Endometrium (tissue), 2 donors: ENCODE measurements around the gene ODAPH.
"Not testable (repeated sequence)": the region's sequence is repeated elsewhere in the genome, so short reads cannot be mapped to it uniquely, and the experiment has no call there.

Experiments used
- FAIRE-seq: peaks from 2 replicates; lab custom pipeline; 2012; peaks lifted over from hg19 to GRCh38; lab: Jason Lieb, UNC
- donor health status: control.
- donor health status: control.

ODAPH gene, protein sequence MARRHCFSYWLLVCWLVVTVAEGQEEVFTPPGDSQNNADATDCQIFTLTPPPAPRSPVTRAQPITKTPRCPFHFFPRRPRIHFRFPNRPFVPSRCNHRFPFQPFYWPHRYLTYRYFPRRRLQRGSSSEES

DNA sequence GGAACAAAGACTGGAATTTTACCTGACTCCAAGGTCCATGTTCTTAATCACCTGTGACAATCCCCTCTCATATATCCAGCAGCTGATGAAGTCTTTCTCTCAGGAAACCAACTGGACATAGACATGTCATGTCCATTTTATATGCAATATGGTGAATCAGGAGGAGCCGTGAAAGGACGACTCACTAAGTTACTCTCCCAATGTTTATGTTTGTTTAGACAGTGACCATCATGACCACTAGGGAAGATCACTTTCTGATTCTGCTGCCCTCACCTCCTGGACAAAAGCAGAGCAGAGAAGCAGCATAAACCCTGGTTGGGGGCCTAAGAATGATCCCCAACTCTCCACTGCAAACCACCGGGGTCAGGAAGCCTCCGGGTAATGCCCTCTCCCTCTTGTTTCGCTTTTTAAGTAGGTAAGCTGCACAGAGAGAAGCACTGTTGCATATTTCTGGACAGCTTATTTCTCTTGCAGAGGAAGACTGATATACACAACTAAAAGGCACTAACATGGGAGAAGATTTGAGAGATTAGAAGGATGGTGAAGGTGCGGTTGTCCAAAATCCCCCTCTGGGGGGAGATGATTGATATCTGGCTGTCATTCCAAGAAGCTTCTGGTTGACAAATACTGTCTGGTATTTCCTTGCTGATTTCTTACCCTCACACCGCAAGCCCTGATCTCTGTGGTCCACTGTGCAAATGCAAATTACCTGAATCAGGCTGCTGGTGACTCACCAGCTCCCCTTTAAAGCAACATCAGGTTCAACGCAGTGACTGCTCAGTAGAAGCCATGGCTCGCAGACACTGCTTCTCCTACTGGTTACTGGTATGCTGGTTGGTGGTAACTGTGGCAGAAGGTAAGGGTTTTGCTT, at the start of gene ODAPH:
ODAPH (plus strand) TSS at position 773 of the 871 bp plus-strand sequence; CDS start at position 790, 17 bp downstream.
- no peak for FAIRE-seq

DNA sequence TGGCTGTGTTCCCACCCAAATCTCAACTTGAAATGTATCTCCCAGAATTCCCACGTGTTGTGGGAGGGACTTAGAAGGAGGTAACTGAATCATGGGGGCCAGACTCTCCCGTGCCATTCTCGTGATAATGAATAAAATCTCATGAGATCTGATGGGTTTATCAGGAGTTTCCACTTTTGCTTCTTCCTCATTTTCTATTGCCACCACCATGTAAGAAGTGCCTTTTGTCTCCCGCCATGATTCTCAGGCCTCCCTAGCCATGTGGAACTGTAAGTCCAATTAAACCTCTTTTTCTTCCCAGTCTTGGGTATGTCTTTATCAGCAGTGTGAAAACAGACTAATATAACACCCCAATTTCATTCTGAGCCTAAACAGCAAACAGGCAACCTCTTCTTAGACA, 46.3 kb upstream of the ODAPH start:
- FAIRE-seq: not testable (repeated sequence)

DNA sequence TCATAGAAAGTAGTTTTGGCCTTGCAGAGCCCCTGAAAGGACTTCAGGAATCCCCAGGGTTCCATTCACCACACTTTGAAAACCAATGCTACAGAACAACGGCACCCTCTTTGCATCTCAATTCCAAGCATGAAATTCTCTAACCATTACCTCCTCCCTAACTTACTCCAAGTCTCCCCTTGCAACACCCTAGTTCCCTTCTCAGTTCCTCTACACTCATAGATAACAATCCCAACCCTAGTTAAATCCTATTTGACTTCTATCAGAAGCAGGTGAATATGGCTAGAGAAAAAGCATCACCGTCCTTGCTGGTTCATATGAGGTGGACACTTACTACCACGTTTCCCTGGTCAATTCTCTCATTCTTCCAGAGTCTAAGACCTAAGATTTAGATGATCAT, 44.0 kb upstream of the ODAPH start:
- FAIRE-seq: no peak

DNA sequence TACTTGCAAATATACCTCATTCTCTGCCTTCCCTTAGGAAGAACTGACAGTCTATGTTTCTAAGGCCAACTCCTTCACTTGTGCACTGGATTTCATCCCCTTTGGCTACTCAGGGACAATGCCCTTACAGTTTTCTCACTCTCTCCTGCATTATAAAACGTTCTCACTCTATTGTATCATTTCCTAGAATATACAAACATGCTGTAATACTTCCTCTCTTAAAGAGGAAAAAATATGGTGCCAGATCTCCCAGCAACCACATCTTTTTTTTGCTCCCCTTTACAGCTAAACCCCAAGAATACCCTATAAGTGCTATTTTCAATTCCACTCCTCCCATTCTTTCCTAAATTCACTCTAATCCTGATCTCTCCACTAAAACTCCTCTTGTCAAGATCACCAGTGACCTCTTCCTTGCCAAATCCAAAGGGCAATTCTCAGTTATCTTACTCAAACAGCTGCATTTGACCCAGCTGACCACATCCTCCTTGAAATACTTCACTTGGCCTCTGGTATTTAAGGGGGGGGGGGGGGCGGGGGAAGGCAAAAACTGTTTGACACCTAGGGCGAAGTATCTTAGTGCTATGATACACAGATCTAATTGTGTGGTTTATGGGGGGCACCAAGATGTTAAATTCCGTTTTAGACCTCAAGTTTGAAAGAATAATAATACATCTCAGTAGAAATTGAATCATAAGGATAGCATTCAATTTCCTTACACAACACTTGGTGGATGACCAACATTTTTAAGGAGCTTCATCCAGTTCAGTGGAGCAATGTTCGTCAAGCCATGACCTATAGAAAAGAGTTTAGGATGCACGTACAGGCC, 43.3 kb upstream of the ODAPH start:
- no peak for FAIRE-seq

DNA sequence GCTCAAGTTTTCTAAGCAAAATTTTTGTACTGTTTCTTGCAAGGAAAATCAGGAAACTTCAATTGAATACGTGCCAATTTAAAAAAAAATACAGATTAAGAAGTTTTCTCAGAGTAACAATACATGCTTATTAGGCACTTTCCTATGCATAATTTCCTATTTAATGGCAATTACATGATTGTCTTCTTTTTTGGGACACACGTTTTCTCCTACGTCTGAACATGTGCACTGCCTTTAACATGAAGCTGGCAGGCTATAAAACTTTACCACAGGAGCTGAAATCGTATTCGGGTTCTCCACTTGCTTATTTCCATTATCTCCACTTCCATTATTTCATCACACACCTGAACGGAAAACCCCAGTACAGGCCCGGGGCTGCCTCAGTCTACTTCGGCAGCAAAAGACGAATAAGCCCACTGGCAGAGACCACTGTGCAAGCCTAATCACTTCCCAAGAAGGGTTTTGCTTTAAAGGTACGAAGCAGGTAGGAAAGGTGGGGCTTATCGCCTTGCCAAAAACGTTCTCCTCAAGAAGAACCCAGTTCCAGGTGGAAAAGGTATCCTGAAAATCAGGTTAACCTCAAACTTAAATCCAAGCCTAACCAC, 42.2 kb upstream of the ODAPH start:
- FAIRE-seq: no peak

DNA sequence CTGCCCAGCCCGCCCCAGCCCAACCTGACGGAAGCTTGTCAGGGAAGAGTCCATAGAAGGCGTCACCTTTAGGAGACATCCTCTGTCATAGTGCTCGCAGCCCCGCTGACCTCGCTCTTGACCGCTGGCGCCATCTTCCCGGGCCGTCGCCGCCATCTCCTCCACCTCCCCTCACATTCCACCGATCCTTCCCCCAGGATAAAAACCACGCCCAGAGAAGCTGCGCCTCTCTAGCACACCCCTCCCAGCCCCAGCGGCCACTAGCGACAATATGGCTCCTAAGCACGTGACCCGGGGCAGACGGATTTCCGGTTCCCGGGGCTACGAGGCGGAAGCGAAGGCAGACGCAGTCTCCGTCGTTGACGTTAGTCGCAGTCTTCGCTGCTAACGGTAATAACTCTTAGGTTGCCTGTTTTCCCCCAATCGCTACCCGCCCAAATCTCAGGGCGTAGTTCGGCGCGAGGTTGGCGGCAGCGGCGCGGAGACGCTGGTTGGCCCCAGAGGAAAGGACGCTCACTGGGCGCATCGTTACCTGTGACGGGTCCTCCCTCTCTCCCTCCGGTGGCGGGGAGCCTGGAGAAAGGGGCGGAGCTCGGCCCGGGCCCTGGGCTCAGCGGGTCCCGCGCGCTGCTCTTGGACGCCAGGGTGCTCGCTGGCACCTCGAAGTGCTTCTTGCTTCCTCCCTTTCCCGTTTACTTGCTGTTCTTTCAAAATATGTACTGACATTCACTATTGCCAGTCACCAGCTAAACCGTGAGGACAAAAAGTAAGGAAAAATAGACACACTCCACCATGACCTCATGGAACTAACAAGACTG, 41.5 kb upstream of the ODAPH start, which contains the start of the genes RCHY1 and THAP6:
RCHY1 (minus strand) TSS at position 273 of the 818 bp plus-strand sequence; CDS start at position 156, 117 bp downstream.
THAP6 (plus strand) TSS at position 343 of the 818 bp plus-strand sequence. CDS start 980 bp downstream, outside the sequence.
- peak; percentile 90 for FAIRE-seq

DNA sequence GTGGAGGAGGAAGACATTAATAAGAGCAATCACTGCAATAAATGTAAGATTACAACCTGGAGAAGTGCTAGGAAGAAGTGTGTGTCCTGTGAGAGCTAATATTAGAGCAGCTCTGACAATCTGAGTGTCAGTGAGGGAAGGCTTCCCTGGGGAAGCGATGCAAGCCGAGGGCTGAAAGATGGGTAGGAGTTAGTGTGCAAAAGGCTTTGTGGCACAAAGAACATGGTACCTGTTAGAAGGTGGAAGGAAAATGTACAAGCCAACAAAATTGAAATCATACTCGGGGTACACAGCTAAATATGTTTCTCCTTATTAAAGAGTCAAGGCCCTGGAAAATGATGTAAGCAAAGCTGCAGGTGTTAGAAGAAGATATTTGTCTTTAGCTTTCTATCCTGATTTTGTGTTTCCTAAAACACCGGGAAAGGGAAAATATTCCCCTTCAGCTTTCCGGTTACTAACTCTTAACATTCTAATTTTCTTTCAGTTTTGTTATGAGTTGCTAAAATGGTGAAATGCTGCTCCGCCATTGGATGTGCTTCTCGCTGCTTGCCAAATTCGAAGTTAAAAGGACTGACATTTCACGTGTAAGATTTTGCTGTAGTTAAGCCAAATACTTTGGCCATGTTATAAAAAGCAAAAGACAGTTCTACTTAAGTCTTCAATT, 40.8 kb upstream of the ODAPH start:
- FAIRE-seq: no peak

DNA sequence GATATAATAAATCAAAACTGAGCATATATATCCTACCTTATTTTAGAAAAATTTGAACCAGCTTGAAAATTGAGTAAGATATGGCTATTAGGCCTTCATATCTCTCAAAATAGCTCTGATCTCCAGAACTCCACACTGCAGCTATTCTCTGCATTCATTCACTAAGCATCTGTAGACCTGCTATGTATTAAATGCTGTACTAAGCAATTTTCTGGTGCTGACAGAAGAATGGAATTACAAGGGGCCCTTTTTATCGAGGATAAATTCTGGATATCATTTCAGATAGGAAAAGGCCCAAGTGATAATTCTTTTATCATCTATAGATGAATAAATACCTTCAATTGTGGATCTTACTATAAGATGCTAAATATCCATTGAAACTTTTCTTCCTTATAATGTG, 39.7 kb upstream of the ODAPH start:
- no peak for FAIRE-seq

DNA sequence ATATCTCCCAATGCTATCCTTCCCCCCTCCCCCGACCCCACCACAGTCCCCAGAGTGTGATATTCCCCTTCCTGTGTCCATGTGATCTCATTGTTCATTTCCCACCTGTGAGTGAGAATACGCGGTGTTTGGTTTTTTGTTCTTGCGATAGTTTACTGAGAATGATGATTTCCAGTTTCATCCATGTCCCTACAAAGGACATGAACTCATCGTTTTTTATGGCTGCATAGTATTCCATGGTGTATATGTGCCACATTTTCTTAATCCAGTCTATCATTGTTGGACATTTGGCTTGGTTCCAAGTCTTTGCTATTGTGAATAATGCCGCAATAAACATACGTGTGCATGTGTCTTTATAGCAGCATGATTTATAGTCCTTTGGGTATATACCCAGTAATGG, 36.4 kb upstream of the ODAPH start:
- FAIRE-seq: not testable (repeated sequence)

DNA sequence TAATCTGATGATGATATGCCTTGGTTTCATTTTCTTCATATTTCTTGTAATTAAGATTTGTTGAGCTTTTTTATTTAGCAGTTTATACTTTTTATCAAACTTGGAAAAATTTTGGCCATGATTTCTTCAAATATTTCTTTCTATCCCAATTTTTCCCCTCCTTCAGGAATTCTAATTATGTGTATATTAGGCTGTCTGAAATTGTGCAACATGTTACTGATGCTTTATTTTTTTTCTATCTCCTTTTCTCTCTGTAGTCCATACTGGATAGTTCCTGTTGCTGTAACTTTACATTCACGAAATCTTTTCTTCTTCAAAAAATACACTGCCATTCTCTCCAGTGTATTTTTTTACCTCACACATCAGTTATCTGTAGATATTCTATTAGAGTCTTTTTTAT, 30.8 kb upstream of the ODAPH start:
- no peak for FAIRE-seq

DNA sequence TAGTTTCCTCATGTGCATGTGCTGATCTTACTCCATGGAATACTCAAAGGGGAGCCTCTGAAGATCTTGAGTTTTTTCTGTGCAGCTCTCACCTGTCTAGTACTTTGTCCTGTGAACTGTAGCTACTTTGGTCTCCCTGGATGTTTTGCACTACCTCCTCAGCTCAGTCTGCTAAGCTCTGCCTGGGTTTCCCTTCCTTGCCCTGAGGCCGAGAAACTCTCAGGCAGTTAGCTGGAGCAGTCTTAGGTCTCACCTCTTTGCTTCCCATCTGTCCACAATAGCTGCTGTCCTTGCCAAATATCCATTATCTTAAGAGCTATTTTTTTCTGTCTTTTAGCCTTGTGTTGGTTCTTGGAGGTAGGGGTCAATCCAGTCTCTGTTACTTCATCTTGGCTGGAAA, 30.0 kb upstream of the ODAPH start:
- no peak for FAIRE-seq

DNA sequence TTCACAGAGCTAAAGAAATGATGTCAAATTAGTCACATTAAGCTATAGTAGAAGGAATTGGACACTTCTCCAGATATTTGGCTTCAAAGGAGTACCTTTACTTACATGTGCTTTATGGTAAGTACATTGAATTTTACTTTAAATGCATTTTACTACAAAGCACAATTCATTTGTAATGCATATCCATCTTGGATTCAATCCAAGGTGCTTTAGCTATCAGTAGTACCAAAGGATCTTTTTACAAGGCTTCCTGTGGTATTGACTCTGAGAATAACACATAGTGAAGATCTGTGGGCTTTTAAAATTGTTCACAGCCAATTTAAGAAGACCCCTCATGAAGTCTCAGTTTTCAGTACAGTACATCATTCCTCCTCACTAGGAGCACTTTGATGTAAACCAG, 28.4 kb upstream of the ODAPH start:
- FAIRE-seq: no peak

DNA sequence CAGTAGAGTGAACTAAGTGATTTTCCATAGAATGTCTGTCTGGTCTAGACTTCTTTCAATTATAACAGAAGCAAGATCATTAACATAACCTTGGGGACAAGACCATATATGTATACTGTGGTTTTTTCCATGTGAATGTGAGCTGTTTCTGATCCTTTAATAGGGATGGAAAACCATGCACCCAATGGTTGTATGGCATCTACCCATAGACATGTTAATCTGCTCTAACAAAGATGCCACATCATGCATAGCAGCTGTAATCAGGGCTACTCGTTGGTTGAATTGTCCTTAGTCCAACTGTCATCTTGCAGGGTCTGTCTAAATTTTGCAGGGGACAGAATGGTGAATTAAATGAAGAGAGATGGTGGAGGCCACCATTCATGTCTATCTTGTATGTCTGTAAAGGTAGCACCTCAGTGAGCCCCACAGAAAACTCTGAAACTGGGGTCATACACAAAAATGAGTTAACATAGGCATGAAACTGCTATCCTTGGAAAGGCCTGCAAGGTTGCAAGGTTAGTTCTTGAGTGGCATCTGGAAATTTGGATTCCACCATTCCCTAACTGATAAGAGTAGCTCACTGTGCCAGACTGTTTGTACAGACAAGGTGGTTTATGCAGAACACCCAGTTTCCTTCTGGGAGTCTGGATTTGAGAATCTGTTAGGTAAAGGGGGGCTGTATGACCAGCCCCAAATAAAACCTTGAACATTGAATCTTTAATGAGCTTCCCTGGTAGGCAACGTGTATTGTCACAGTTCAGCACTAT, 25.1 kb upstream of the ODAPH start:
- FAIRE-seq: no peak

DNA sequence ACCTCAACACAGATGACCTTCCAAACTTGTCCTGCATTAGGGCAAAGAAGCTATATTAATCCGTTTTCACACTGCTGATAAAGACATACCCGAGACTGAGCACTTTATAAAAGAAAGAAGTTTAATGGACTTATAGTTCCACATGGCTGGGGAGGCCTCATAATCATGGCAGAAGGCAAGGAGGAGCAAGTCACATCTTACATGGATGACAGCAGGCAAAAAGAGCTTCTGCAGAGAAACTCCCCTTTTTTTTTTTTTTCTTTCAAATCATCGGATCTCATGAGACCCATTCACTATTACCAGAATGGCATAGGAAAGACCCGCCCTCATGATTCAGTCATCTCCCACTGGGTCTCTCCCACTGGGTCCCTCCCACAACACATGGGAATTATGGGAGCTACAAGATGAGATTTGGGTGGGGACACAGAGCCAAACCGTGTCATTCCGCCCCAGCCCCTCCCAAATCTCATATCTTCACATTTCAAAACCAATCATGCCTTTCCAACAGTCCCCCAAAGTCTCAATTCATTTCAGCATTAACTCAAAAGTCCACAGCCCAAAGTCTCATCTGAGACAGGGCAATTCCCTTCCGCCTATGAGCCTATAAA, 24.2 kb upstream of the ODAPH start:
- not testable (repeated sequence) for FAIRE-seq

DNA sequence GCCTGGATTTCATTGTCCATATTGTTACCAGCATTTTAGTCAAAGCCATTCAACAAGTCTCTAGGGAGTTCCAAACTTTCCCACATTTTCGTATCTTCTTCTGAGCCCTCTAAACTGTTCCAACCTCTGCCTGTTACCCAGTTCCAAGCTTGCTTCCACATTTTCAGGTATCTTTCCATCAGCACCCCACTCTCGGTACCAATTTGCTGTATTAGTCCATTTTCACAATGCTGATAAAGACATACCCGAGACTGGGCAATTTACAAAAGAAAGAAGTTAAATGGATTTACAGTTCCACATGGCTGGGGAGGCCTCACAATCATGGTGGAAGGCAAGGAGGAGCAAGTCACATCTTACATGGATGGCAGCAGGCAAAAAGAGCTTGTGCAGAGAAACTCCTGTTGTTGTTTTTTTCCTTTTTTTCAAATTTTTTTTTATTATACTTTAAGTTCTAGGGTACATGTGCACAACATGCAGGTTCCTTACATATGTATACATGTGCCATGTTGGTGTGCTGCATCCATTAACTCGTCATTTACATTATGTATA, 22.5 kb upstream of the ODAPH start:
- not testable (repeated sequence) for FAIRE-seq

DNA sequence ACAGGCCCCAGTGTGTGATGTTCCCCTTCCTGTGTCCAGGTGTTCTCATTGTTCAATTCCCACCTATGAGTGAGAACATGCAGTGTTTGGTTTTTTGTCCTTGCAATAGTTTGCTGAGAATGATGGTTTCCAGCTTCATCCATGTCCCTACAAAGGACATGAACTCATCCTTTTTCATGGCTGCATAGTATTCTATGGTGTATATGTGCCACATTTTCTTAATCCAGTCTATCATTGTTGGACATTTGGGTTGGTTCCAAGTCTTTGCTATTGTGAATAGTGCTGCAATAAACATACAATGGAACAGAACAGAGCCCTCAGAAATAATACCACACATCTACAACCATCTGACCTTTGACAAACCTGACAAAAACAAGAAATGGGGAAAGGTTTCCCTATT, 21.9 kb upstream of the ODAPH start:
- not testable (repeated sequence) for FAIRE-seq

DNA sequence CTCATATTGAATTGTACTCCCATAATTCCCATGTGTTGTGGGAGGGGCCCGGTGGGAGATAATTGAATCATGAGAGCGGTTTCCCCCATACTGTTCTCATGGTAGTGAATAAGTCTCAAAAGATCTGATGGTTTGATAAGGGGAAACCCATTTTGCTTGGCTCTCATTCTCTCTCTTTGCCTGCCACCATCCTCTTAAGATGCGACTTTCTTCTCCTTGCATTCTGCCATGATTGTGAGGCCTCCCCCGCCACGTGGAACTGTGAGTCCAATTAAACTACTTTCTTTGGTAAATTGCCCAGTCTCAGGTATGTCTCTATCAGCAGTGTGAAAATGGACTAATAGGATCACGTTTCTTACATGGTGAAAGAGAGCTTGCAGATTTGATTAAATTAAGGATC, 18.6 kb upstream of the ODAPH start:
- not testable (repeated sequence) for FAIRE-seq

DNA sequence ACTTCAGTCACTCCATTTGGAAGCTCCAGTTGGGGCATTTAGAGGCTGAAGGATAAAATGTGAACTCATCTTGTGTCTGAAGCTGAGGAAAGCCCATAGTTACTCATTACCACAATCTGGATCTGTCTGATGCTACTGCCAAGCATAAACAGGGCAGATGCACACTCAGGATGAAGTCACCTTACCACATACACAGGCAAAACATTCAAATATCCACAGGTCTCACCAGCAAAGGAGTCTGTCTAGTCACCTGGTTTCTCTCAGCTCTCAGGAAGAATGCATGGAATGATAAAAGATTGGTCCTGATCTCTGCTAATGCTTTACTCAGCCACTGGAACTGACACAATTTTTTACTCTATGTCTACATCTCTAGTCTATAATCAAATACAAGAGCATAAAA, 13.0 kb upstream of the ODAPH start:
- no peak for FAIRE-seq

DNA sequence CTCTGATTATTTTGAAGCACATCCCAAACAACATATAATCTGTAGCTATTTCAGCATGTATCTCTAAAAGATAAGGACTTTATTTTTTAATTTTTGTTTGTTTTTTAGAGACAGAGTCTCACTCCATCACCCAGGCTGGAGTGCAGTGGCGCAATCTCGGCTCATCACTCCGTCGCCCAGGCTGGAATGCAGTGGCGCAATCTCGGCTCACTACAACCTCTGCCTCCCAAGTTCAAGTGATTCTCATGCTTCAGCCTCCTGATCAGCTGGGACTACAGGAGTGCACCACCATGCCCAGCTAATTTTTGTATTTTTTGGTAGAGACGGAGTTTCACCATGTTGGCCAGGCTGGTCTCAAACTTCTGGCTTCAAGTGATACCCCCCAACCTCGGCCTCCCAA, 11.6 kb upstream of the ODAPH start:
- not testable (repeated sequence) for FAIRE-seq
